HG03460 (cell line): ENCODE data around the gene INPP5D.

ENCODE experiments used
- ATAC-seq: cut with Tn5 transposase; IDR thresholded peaks from one replicate; pipeline ENCODE4 v1.9.1; 2021; ENCODE audit not compliant: unreplicated experiment

INPP5D gene

DNA sequence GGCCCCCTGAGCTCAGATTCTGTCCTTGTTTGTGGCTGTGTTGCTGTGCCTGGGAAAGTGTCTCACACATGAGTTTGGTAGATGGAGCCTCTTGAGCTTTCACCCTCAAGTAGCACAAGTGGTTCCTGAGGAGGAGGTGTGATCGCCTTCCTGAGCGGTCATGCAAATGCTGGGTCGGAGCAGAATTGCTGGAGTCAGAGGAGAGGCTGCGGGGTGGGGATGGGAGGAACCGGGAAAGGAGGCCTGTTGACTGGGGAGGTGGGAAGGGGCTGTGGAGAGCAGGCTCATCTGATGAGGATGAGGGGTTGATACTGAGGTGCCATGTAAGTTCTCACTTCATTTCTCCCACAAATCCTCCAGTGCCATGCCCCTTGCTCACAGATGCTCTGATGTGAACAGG is 142.9 kb downstream of the INPP5D start:
- ATAC-seq = no peak

DNA sequence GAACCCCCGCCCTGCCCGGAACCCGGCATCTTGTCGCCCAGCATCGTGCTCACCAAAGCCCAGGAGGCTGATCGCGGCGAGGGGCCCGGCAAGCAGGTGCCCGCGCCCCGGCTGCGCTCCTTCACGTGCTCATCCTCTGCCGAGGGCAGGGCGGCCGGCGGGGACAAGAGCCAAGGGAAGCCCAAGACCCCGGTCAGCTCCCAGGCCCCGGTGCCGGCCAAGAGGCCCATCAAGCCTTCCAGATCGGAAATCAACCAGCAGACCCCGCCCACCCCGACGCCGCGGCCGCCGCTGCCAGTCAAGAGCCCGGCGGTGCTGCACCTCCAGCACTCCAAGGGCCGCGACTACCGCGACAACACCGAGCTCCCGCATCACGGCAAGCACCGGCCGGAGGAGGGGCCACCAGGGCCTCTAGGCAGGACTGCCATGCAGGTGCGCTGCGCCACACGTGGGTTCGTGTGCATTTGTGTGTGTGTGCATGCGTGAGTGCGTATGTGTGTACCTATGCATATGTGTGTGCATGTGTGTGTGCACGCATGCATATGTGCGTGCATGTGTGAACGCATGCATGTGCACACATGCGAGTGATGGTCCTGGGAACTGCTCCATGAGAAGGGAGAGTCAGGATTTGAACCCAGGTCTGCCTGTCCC is 144.3 kb downstream of the INPP5D start:
- ATAC-seq = no peak

- no peak for ATAC-seq
These were observed 148.4 kb downstream of the INPP5D start for GRCh38 chr2:233208382-233209116.

DNA sequence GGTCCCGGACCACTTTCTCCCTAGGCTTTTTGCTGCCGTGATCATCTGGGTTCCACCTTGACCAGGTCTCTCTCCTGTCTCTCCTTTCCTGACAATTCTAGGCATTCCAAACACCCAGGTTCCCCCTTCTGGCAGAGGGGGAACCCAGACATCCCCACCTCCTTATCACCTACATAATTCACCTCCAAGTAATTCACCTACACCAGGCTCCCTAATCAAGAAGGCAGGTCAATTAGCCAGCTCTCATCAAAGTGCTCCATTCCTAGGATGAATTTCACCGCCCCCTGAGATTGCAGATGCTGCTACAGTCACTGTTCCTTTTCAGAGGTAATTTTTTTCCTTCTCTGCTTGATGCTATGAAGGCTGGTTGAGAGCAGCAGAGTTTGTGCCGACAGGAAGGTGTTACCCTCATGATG is 149.0 kb downstream of the INPP5D start:
- no peak for ATAC-seq

DNA sequence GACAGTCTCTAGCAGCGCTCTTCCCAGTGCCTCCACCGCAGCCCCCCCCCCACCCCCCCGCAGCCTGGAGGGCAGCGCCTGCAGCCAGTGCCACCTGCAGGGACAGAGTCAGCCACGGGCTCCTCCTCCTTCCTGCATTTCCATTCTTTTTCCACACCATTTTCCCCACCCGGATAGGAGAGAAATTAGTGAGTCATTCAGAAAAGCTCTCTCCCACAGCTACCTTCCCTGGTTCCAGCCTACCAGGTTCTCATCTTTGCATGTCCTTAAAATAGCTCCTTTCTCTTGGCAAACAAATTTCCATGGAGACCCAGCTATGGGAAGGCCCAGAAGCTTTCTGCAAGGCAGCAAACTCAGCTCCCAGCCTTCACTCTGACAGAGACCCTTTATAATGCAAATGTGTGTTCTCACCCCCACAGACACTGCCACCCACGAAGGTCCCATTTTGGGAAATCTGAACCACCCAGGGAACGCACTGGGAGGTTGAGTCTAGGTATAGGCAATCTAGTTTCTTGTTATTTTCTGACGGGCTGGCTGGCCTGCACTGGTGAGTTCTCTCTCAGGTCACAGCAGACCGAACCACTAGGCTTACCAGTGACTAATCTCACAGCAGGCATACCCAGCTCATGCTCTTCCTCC is 149.5 kb downstream of the INPP5D start:
- ATAC-seq = no peak

DNA sequence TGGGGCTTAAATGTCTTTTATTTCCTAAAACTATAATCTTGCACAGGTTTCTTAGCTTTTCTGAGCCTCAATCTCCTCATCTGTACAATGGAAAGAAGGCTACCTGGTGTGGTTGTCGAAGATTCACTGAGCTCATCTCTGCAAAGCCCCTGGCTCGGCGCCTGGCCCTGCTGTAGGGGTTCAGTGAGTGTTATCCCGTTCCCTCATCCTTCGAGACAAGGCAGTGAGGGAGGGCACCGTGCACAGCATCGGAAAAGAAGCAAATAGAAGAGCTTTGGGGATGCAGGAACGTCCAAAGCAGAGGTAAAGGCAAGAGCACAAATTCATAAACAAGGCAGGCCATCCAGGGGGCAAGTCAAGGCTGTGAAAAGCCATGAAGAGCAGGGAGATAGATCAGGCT is 150.1 kb downstream of the INPP5D start:
- ATAC-seq = no peak

GRCh38 chr2:233210843-233211547 is 150.9 kb downstream of the INPP5D start:
- no peak for ATAC-seq

- ATAC-seq = no peak
These were observed 151.4 kb downstream of the INPP5D start for GRCh38 chr2:233211548-233211895.

DNA sequence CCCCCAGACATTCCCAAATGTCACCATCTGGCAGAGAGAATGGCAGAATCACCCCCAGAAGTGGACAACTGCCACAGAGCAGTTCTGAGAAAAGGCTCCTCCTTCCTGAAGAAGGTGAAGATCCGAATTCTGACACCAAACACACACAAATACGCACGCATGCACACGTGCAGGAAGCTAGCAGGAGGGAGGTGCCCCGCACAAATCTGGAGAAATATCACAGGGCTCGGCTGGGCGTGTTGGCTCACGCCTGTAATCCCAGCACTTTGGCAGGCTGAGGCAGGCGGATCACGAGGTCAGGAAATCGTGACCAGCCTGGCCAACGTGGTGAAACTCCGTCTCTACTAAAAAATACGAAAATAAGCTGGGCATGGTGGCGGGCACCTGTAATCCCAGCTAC is 152.9 kb downstream of the INPP5D start:
- no peak for ATAC-seq

DNA sequence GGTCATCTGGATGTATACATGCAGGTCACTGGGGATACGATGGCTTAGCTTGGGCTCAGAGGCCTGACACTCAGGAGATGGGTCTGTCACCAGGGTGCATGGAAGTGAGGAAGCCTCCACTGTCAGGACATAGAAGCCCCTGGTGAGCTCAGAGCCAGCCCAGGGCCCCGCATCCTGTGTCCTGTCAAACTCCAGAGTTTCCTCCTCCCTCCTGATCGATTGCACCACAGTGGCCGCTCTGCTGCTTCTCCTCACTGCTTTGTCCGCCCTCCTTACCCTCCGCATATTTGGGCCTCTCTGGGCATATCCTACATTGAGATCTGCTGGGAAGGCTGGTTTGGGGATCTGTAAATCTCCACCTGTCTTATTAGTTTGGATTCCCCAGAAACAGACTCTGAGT is 153.8 kb downstream of the INPP5D start:
- no peak for ATAC-seq

- ATAC-seq = no peak
These were observed 157.8 kb downstream of the INPP5D start for GRCh38 chr2:233217892-233218377.

DNA sequence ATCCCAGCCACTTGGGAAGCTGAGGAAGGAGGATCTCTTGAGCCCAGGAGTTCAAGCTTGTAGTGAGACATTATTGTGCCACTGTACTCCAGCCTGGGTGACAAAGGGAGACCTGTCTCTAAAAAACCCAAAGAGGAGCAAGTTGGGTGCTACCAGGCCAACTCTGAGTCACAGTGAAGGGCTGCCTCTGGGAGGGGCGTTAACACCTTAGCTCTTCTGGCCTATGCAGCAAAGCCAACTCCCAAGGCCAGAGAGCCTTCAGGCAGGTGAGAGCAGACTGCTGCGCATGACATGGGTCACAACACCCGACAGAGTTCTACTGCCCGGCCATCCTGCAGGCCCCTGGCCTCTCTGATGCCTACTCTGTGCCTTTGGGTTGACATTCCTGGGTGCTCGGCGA is 158.7 kb downstream of the INPP5D start:
- ATAC-seq = no peak

DNA sequence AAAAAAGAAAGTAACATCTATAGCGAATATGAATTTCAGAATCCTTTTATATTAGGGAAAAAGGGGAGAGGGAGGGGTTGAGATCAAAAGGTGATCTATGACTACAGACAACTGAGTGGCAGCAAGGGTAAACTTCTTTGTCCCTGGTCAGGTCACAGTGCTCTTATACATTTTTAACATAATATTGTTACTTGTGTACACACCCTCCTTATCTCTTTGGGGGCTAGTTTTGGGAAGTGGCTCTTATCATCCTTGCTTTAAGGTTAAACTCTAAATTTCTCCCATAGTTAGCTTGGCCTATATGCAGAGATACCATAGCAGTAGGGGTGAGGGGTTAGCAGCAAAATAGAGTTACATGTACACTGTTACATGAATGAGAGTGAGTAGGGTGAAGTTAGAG is 159.7 kb downstream of the INPP5D start:
- no peak for ATAC-seq

DNA sequence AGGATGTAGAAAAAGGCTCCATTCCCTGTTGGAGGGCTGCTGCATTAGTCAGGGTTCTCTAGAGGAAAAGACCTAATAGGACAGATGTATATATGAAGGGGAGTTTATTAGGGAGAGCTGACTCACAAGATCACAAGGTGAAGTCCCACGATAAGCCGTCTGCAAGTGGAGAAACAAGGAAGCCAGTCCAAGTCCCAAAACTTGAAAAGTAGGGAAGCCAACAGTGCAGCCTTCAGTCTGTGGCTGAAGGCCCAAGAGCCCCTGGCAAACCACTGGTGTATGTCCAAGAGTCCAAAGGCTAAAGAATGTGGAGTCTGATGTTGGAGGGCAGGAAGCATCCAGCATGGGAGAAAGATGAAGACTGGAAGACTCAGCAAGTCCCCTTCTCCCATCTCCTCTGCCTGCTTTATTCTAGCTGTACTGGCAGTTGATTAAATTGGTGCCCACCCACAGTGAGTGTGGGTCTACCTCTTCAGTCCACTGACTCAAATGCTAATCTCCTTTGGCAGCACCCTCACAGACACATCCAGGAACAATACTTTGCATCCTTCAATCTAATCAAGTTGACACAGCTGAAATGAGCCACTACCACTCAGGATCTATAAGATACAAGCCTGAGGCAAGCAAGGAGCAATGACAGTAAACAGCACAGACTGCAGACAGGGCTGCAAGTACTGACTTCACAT is 161.4 kb downstream of the INPP5D start:
- ATAC-seq = no peak

DNA sequence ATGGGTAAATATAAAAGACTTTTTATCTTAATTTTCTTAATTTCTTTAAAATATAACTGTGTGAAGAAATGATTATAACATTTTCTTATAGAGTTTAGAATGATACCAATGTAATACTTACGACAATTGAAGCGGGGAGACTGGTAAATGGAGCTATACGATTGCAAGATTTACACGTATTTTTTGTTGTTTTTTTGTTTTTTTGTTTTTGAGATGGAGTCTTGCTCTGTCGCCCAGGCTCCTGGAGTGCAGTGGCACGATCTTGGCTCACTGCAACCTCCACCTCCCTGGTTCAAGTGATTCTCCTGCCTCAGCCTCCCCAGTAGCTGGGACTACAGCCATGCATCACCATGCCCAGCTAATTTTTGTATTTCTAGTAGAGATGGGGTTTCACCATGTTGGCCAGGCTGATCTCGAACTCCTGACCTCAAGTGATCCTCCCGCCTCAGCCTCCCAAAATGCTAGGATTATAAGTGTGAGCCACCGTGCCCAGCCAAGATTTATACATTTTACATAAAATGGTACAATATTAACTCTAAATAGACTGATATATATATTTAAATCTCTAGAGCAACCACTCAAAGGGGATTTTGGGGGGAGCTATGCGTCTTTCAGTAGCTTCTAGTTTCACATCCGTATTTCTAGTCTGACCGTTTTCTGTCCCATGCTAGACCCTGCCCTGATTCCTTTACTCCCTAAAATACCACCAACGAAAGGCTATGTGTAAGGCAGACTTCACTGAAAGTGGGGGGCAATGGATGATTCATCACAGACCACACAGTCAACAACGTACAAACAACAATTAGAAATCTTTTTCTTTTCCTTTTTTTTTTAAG is 163.1 kb downstream of the INPP5D start:
- peak; percentile 84 for ATAC-seq

DNA sequence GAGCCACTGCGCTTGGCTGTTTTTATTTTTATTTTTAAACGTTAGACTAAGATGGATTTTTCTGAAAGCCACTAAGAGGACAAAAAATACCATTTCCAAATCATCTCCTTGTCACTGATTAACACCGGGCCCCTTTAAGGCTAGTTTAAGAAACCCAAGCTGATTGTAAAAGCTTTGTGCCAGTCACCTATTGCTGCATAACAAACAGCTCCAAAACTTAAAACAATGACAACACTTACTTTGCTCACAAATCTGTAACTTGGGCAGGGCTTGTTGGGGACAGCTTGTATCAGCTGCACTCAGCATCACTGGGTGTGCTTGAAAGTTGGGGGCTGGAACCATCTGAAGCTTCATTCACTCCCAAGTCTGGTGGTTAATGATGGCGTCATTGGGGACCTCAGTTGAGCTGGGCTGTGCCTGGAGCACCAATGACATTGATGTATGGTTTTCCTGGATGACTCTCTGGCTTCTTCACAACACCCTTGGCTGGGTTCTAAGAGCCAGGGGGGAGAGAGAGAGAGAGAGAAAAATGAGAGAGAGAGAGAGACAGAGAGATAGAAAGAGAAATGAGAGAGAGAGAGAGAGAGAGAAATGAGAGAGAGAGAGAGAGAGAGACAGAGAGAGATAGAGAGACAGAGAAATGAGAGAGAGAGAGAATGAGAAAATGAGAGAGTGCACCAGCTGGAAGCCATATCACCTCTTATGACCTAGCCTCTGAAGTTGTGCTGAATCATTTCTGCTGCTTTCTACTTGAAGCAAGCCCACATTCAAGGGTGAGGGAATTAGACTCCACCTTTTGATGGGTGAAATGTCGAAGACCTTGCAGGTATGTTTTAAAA is 165.3 kb downstream of the INPP5D start:
- ATAC-seq = no peak

GRCh38 chr2:233226511-233227031 is 166.4 kb downstream of the INPP5D start:
- no peak for ATAC-seq

DNA sequence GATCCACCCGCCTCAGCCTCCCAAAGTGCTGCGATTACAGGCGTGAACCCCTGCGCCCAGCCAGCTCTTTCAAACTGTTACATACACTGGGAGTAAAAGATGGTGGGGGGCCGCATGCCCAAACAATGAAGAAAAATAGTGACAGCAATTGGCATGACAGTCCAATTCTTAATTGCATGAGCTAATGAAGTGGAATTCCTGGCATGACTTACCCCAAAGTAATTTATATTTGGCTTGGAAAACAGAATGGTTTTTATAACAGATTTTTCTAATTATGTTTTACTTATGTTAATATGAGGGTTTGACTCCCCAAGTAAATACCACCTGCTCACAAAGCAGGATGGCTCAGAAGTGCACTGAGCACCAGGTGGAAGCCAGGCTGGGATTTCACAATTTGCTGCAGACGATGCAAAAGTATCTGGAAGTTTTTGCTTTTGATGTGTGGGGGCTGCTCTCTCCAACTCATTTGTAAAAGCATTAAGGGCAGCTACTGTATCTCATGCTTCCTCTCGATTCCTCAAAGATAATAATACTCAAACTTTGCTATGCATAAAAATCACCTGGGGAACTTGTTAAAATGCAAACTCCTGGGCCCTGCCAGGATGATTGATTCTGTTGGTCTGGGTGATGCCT is 167.3 kb downstream of the INPP5D start:
- ATAC-seq = no peak

DNA sequence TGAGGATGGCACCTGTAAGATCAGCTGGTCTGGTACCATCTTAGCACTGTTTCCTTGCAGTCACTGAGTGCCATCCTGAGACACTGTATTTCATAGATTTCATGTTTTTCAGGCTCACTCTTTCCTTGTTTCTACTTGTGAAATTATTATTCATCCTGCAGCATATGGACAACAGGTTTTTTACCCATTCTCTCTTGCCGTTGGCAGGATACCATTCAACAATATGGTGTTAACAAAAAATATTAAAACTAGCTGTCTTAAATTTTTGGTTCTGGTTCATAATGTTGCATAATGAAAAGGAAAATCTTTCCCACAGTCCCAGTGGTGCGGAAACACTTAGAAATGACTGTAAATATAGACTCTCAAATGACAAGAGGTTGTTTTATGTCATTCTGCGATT is 168.2 kb downstream of the INPP5D start:
- no peak for ATAC-seq
